ENCODE data around the gene CCDC17.

DNA sequence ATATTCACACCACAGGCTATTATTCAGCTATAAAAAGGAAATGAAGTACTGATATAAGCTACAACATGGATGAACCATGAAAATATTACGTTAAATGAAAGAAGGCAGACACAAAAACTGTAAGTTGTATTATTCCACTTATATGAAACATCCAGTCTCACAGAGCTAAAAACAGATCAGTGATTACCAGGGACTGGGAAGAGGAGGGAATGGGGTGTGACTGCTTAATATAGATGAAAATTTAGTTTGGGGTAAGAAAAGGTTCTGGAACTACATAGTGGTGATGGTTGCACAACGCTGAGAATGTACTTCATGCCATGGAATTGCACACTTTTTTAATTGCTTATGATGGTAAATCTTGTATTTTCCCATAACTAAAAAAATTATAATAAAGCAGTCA, 43.0 kb upstream of the CCDC17 start:
- TF ChIP-seq, protein P1, sequence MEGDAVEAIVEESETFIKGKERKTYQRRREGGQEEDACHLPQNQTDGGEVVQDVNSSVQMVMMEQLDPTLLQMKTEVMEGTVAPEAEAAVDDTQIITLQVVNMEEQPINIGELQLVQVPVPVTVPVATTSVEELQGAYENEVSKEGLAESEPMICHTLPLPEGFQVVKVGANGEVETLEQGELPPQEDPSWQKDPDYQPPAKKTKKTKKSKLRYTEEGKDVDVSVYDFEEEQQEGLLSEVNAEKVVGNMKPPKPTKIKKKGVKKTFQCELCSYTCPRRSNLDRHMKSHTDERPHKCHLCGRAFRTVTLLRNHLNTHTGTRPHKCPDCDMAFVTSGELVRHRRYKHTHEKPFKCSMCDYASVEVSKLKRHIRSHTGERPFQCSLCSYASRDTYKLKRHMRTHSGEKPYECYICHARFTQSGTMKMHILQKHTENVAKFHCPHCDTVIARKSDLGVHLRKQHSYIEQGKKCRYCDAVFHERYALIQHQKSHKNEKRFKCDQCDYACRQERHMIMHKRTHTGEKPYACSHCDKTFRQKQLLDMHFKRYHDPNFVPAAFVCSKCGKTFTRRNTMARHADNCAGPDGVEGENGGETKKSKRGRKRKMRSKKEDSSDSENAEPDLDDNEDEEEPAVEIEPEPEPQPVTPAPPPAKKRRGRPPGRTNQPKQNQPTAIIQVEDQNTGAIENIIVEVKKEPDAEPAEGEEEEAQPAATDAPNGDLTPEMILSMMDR (conservative IDR thresholded peaks at IDR 0.05 in 1 of 2, IDR thresholded peaks at IDR 0.05 in 1 of 2; ENCODE audit: low read depth in 1 of 2, low read length in 2 of 2): no peak
- TF ChIP-seq EZH2 (IDR thresholded peaks at IDR 0.05; ENCODE audit: low read length, missing control alignments): no peak
